Endodermal cell (in vitro differentiated cells): ENCODE measurements around the gene EARS2. TPM values are rescaled to one million over a fixed set of nuclear protein-coding genes. Genes with fewer than 3 reads are reported as not detected.

Experiments
- DNase-seq: peaks from one replicate; pipeline ENCODE4 v3.0.0-alpha.2; 2017
- H3K27ac ChIP-seq: 2 replicates; pipeline ENCODE4 v1.5.1; 2013; ENCODE audit warnings: mild to moderate bottlenecking, low read depth, low read length, moderate library complexity
- H3K27me3 ChIP-seq: 2 replicates; pipeline ENCODE4 v1.6.1; 2013; ENCODE audit warnings: mild to moderate bottlenecking, low read length, moderate library complexity; ENCODE audit not compliant: insufficient read depth, control insufficient read depth, poor library complexity, severe bottlenecking
- H3K36me3 ChIP-seq: 2 replicates; pipeline ENCODE4 v1.7.0; 2013; ENCODE audit warnings: mild to moderate bottlenecking, low read length, moderate library complexity; ENCODE audit not compliant: control insufficient read depth, insufficient read depth
- H3K4me1 ChIP-seq: one replicate; pipeline ENCODE4 v1.7.0; 2013; ENCODE audit warnings: low read length; ENCODE audit not compliant: control insufficient read depth, insufficient read depth
- H3K4me3 ChIP-seq: 2 replicates; pipeline ENCODE4 v1.5.1; 2013; ENCODE audit warnings: mild to moderate bottlenecking, low read length, moderate library complexity
- H3K9ac ChIP-seq: 2 replicates; pipeline ENCODE4 v1.6.1; 2013; ENCODE audit warnings: mild to moderate bottlenecking, low read length, moderate library complexity; ENCODE audit not compliant: poor library complexity, severe bottlenecking; ENCODE audit errors: extremely low read depth
- H3K9me3 ChIP-seq: 2 replicates; pipeline ENCODE4 v1.6.1; 2013; ENCODE audit warnings: mild to moderate bottlenecking, low read length, moderate library complexity; ENCODE audit not compliant: control insufficient read depth
- H3K27ac Mint-ChIP-seq: 2 replicates; pipeline ENCODE4 v1.8.0; 2020; ENCODE audit warnings: mixed read lengths
- H3K27me3 Mint-ChIP-seq: 2 replicates; pipeline ENCODE4 v1.8.0; 2021; ENCODE audit warnings: mild to moderate bottlenecking, mixed read lengths; ENCODE audit not compliant: insufficient read depth
- H3K36me3 Mint-ChIP-seq: 2 replicates; pipeline ENCODE4 v1.8.0; 2020; ENCODE audit warnings: low read depth, mixed read lengths
- H3K4me1 Mint-ChIP-seq: 2 replicates; pipeline ENCODE4 v1.8.0; 2020; ENCODE audit warnings: mixed read lengths
- H3K4me3 Mint-ChIP-seq: 2 replicates; pipeline ENCODE4 v1.8.0; 2020; ENCODE audit warnings: mild to moderate bottlenecking, moderate library complexity, mixed read lengths
- H3K9me3 Mint-ChIP-seq: 2 replicates; pipeline ENCODE4 v1.8.0; 2020; ENCODE audit warnings: mild to moderate bottlenecking, mixed read lengths
- WGBS, 2 experiments: methylation state at CpG; one replicate each; pipeline versions ENCODE4 v1.1.5 to v1.1.7; 2013; ENCODE audit warnings: missing lambda C conversion rate in 2 of 2, mixed read lengths in 1 of 2; ENCODE audit not compliant: insufficient coverage in 1 of 2, insufficient read length in 1 of 2; 5-methylcytosine and 5-hydroxymethylcytosine counted together
- total RNA-seq, 2 donors: library from RNA; stranded (reverse); fragmentation: NEBNext Ultra II Directional in 1 of 2; extraction: Animal tissue kit (Norgen Biotek cat#: 25700) in 1 of 2; gene quantifications; 2 replicates in 1 of 2; 3 replicates in 1 of 2; pipeline ENCODE4 v1.2.1, GENCODE V29; 2021
- TF ChIP-seq, protein P1 (sequence below): fragments of 200-600 bp; sonication (generic); conservative IDR thresholded peaks from 2 replicates; pipeline ENCODE4 v1.5.0; 2021; ENCODE audit warnings: antibody characterized with exemption, mild to moderate bottlenecking

EARS2 gene
- total RNA-seq, 2 donors from 2014 or later: 32.0 to 36.1 TPM

DNA sequence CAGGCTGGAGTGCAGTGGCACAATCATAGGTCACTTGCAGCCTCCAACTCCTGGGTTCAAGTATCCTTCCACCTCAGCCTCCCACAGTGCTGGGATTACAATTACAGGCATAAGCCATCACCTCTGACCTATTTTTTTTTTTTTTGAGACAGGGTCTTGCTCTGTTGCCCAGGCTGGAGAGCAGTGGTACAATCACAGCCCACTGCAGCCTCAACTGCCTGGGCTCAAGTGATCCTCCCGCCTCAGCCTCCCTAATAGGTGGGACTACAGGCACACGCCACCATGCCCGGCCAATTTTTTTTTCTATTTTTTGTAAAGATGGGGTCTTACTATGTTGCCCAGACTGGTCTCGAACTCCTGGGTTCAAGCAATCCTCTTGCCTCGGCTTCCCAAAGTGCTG, 41.3 kb downstream of the EARS2 start:
- H3K9me3 Mint-ChIP-seq: no peaks in the 10 kb centered on the region
- H3K27me3 ChIP-seq: no peaks in the 10 kb centered on the region
- no peak overlapping the region for H3K27ac Mint-ChIP-seq
- no peak overlapping the region for H3K4me3 ChIP-seq
- TF ChIP-seq, protein P1, sequence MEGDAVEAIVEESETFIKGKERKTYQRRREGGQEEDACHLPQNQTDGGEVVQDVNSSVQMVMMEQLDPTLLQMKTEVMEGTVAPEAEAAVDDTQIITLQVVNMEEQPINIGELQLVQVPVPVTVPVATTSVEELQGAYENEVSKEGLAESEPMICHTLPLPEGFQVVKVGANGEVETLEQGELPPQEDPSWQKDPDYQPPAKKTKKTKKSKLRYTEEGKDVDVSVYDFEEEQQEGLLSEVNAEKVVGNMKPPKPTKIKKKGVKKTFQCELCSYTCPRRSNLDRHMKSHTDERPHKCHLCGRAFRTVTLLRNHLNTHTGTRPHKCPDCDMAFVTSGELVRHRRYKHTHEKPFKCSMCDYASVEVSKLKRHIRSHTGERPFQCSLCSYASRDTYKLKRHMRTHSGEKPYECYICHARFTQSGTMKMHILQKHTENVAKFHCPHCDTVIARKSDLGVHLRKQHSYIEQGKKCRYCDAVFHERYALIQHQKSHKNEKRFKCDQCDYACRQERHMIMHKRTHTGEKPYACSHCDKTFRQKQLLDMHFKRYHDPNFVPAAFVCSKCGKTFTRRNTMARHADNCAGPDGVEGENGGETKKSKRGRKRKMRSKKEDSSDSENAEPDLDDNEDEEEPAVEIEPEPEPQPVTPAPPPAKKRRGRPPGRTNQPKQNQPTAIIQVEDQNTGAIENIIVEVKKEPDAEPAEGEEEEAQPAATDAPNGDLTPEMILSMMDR: no peak
- H3K27ac ChIP-seq: no peak overlapping the region
- H3K27me3 Mint-ChIP-seq: no peaks in the 10 kb centered on the region
- 95 to 98% methylated on average over 5 of the region's 5 CpGs for WGBS, 2 experiments
- no peaks in the 10 kb centered on the region for H3K4me1 Mint-ChIP-seq
- peaks cover 29% of the 10 kb centered on the region for H3K36me3 Mint-ChIP-seq
- peaks cover 21% of the 10 kb centered on the region for H3K36me3 ChIP-seq
- H3K9me3 ChIP-seq: no peaks in the 10 kb centered on the region
- no peak overlapping the region for H3K9ac ChIP-seq
- H3K4me1 ChIP-seq: no peaks in the 10 kb centered on the region
- no peak for DNase-seq
- H3K4me3 Mint-ChIP-seq: no peak overlapping the region

DNA sequence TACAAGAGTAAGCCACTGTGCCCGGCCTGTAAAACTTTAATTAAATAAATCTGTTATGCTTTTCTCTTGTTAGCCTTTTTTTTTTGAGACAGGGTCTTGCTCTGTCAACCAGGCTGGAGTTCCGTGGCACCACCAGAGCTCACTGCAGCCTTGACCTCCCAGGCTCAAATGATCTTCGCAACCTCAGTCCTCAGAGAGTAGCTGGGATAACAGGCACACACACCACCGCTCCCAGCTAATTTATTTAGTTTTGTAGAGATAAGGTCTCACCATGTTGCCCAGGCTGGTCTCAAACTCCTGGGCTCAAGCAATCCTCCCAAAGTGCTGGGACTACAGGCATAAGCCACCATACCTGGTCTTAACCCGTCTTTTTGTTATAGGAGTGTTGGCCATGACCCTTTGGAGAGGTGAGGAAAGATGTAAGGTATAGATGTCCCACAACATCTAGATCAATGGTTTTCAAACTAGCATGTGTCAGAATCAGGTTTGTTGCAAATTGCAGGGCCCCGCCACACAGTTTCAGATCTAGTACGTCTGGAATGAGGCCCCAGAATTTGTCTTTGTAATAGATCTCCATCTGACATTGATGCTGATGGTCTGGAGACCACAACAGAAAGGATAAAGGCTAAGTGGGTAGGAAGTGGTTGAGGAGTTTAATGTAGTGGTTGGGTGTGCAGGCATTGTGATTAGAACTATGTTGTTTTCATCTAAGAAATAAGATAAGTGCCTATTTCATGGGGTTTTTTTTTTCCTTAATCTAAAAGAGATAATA, 42.6 kb downstream of the EARS2 start:
- DNase-seq: no peak
- H3K27ac Mint-ChIP-seq: no peak overlapping the region

DNA sequence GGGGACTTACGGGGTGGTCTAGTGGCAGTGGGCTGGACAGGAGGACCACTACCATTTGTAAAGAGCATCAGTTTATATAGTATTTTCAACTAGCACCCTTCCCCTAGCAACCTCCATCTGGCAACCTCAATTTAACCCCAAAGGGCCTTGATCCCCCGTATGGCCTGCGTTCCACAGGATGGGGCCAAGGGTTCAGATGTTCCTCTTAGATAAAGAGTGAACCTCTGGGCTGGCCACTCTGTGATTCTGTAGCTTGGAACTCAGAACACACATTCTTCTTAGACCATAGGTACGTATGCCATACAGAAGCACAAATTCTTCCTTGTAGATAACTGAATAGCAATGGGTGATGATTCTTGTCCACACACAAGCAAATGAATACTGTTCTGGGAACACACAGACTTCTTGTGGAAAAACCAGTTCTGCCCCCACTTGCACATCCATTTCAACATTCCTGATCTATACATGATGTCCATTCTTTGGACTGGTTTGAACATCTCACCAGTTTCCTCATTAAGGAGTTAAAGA, 44.9 kb downstream of the EARS2 start:
- Histone ChIP-seq H3K27ac (no peak overlapping the region), H3K9ac (no peak overlapping the region), H3K27me3 (no peaks in the 10 kb centered on the region), H3K36me3 (no peaks in the 10 kb centered on the region), H3K4me1 (no peaks in the 10 kb centered on the region), H3K4me3 (no peak overlapping the region), H3K9me3 (no peaks in the 10 kb centered on the region)
- H3K9me3 Mint-ChIP-seq: no peaks in the 10 kb centered on the region
- WGBS, 2 experiments: 95 to 100% methylated on average over 2 to 4 of the region's 4 CpGs
- DNase-seq: no peak
- TF ChIP-seq, protein P1: no peak
- no peak overlapping the region for H3K4me3 Mint-ChIP-seq
- peaks cover 17% of the 10 kb centered on the region for H3K36me3 Mint-ChIP-seq
- H3K27ac Mint-ChIP-seq: no peak overlapping the region
- peaks cover 6% of the 10 kb centered on the region for H3K27me3 Mint-ChIP-seq
- peaks cover 10% of the 10 kb centered on the region for H3K4me1 Mint-ChIP-seq

More for the DNA sequence above, 42.6 kb downstream of the EARS2 start:
- Mint-ChIP-seq H3K27me3 (no peaks in the 10 kb centered on the region), H3K4me3 (no peak overlapping the region), H3K36me3 (peaks cover 21% of the 10 kb centered on the region), H3K4me1 (no peaks in the 10 kb centered on the region), H3K9me3 (no peaks in the 10 kb centered on the region)
- H3K27ac ChIP-seq: no peak overlapping the region
- H3K4me1 ChIP-seq: no peaks in the 10 kb centered on the region
- no peaks in the 10 kb centered on the region for H3K9me3 ChIP-seq
- peaks cover 8% of the 10 kb centered on the region for H3K36me3 ChIP-seq
- H3K9ac ChIP-seq: no peak overlapping the region
- H3K4me3 ChIP-seq: no peak overlapping the region
- H3K27me3 ChIP-seq: no peaks in the 10 kb centered on the region
- TF ChIP-seq, protein P1: no peak
- WGBS, 2 experiments: 95 to 98% methylated on average over 5 to 7 of the region's 7 CpGs
